Tibial artery (tissue), 4 donors: ENCODE measurements around the gene SCLT1.

Experiments
- DNase-seq, 2 donors: peaks; one replicate each; pipeline ENCODE4 v3.0.0-alpha.2; 2019
- H3K27ac ChIP-seq, 2 donors: fragments of 200-600 bp; sonication (generic) in 1 of 2; 1 replicate in 1 of 2; 2 replicates in 1 of 2; pipeline ENCODE4 v1.5.1; 2018 to 2019; ENCODE audit warnings: mild to moderate bottlenecking in 1 of 2
- H3K27me3 ChIP-seq, 2 donors: fragments of 200-600 bp; sonication (generic) in 1 of 2; one replicate each; pipeline versions ENCODE4 v1.5.1 to v1.6.0; 2016 to 2019
- H3K36me3 ChIP-seq, 3 donors: fragments of 200-600 bp; sonication (generic) in 2 of 3; one replicate each; pipeline ENCODE4 v1.5.1; 2016 to 2019; ENCODE audit warnings: mild to moderate bottlenecking in 2 of 3
- H3K4me1 ChIP-seq, 4 donors: fragments of 200-600 bp; sonication (generic) in 2 of 4; 1 replicate in 3 of 4; 2 replicates in 1 of 4; pipeline ENCODE4 v1.5.1; 2016 to 2019
- H3K4me3 ChIP-seq, 2 donors: fragments of 200-600 bp; sonication (generic) in 1 of 2; 1 replicate in 1 of 2; 2 replicates in 1 of 2; pipeline ENCODE4 v1.5.1; 2018 to 2019; ENCODE audit warnings: mild to moderate bottlenecking in 2 of 2
- H3K9me3 ChIP-seq, 3 donors: fragments of 200-600 bp; sonication (generic) in 1 of 3; one replicate each; pipeline ENCODE4 v1.5.1; 2016 to 2019
- CTCF ChIP-seq, 2 experiments: fragments of 200-600 bp in 1 of 2; fragments of 450-650 bp in 1 of 2; IDR thresholded peaks; one replicate each; pipeline ENCODE4 v1.5.1; 2017 to 2019; ENCODE audit warnings: antibody characterized with exemption in 2 of 2, mild to moderate bottlenecking in 1 of 2, moderate library complexity in 1 of 2
- intact Hi-C: fragments of 100-400 bp; cut with DNase I; formaldehyde crosslinking; loops from one replicate; pipeline ENCODE4 v1.15.0; 2023; ENCODE audit warnings: low total_unique reads

The SCLT1 gene

GRCh38 chr4:128844931-128845330 lies 248.4 kb downstream of the SCLT1 start:
- peaks cover 40 to 83% (median 66%) of the 10 kb centered on the region in 3 donors for H3K36me3 ChIP-seq
- peak overlapping the region; percentile 62 to 63 for H3K27ac ChIP-seq
- TF ChIP-seq CTCF (IDR thresholded peaks at IDR 0.05): no peak
- no peak overlapping the region for H3K4me3 ChIP-seq
- H3K4me1 ChIP-seq: peaks cover 0 to 60% (median 20%) of the 10 kb centered on the region in 4 donors
- no peaks in the 10 kb centered on the region for H3K9me3 ChIP-seq
- intact Hi-C loops: no loop called here
- peak; percentile 56 to 92 for DNase-seq
- H3K27me3 ChIP-seq: no peaks in the 10 kb centered on the region

GRCh38 chr4:128841402-128841801 lies 251.9 kb downstream of the SCLT1 start:
- H3K4me3 ChIP-seq: no peak overlapping the region
- no peaks in the 10 kb centered on the region for H3K27me3 ChIP-seq
- intact Hi-C loops: no loop called here
- H3K9me3 ChIP-seq: no peaks in the 10 kb centered on the region
- peaks cover 0 to 90% (median 25%) of the 10 kb centered on the region in 4 donors for H3K4me1 ChIP-seq
- no peak overlapping the region for H3K27ac ChIP-seq
- H3K36me3 ChIP-seq: peaks cover 8 to 53% (median 31%) of the 10 kb centered on the region in 3 donors
- DNase-seq: no peak
- TF ChIP-seq CTCF (IDR thresholded peaks at IDR 0.05): no peak

- H3K27ac ChIP-seq: no peak overlapping the region
- no peaks in the 10 kb centered on the region for H3K9me3 ChIP-seq
- H3K36me3 ChIP-seq: peaks cover 2 to 48% (median 27%) of the 10 kb centered on the region in 3 donors
- no peaks in the 10 kb centered on the region for H3K27me3 ChIP-seq
- TF ChIP-seq CTCF (IDR thresholded peaks at IDR 0.05): no peak
- intact Hi-C loops: no loop called here
- H3K4me1 ChIP-seq: peaks cover 0 to 90% (median 27%) of the 10 kb centered on the region in 4 donors
- no peak for DNase-seq
- no peak overlapping the region for H3K4me3 ChIP-seq
These were observed 252.5 kb downstream of the SCLT1 start for GRCh38 chr4:128840711-128841318.

- H3K9me3 ChIP-seq: no peaks in the 10 kb centered on the region
- H3K27me3 ChIP-seq: no peaks in the 10 kb centered on the region
- intact Hi-C loops: no loop called here
- no peak overlapping the region for H3K4me3 ChIP-seq
- H3K36me3 ChIP-seq: peaks cover 0 to 44% (median 14%) of the 10 kb centered on the region in 3 donors
- peak overlapping the region in 1 of 2 donors; percentile 56 for H3K27ac ChIP-seq
- TF ChIP-seq CTCF (IDR thresholded peaks at IDR 0.05): no peak
- DNase-seq: no peak
- peaks cover 0 to 75% (median 23%) of the 10 kb centered on the region in 4 donors for H3K4me1 ChIP-seq
These were observed 255.7 kb downstream of the SCLT1 start for GRCh38 chr4:128837679-128838078.

GRCh38 chr4:128837198-128837597 lies 256.1 kb downstream of the SCLT1 start:
- H3K4me3 ChIP-seq: no peak overlapping the region
- H3K4me1 ChIP-seq: peaks cover 0 to 76% (median 24%) of the 10 kb centered on the region in 4 donors
- intact Hi-C loops: no loop called here
- peaks cover 0 to 42% (median 9%) of the 10 kb centered on the region in 3 donors for H3K36me3 ChIP-seq
- no peaks in the 10 kb centered on the region for H3K27me3 ChIP-seq
- H3K27ac ChIP-seq: peak overlapping the region in 1 of 2 donors; percentile 56
- TF ChIP-seq CTCF (IDR thresholded peaks at IDR 0.05): no peak
- no peak for DNase-seq
- H3K9me3 ChIP-seq: no peaks in the 10 kb centered on the region
